ENCODE results near the gene TUT4.

TUT4 gene

DNA sequence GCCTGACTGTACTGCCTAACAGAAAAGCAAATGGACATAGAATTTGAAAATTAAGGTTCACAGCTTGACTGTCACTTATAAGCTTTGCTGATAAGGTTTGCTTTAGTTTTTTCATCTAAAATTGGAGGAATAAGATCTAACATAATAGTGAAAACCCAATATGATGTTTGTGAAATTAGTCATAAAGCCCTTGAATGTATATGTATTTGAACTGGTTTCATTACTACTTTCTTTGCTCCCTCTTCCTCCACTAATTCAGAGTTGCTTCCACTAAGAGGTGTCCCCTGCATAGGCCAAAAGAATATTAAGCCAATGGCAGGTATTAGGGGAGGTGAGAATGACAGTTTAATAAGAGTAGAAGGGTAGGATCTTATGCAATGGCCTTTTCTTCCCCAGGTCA lies 137.9 kb downstream of the TUT4 start:
- H3K27ac ChIP-seq: no peak overlapping the region
- TF ChIP-seq ZFX (IDR thresholded peaks at IDR 0.05): no peak
- TF ChIP-seq, protein P1, sequence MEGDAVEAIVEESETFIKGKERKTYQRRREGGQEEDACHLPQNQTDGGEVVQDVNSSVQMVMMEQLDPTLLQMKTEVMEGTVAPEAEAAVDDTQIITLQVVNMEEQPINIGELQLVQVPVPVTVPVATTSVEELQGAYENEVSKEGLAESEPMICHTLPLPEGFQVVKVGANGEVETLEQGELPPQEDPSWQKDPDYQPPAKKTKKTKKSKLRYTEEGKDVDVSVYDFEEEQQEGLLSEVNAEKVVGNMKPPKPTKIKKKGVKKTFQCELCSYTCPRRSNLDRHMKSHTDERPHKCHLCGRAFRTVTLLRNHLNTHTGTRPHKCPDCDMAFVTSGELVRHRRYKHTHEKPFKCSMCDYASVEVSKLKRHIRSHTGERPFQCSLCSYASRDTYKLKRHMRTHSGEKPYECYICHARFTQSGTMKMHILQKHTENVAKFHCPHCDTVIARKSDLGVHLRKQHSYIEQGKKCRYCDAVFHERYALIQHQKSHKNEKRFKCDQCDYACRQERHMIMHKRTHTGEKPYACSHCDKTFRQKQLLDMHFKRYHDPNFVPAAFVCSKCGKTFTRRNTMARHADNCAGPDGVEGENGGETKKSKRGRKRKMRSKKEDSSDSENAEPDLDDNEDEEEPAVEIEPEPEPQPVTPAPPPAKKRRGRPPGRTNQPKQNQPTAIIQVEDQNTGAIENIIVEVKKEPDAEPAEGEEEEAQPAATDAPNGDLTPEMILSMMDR (conservative IDR thresholded peaks at IDR 0.05): no peak

DNA sequence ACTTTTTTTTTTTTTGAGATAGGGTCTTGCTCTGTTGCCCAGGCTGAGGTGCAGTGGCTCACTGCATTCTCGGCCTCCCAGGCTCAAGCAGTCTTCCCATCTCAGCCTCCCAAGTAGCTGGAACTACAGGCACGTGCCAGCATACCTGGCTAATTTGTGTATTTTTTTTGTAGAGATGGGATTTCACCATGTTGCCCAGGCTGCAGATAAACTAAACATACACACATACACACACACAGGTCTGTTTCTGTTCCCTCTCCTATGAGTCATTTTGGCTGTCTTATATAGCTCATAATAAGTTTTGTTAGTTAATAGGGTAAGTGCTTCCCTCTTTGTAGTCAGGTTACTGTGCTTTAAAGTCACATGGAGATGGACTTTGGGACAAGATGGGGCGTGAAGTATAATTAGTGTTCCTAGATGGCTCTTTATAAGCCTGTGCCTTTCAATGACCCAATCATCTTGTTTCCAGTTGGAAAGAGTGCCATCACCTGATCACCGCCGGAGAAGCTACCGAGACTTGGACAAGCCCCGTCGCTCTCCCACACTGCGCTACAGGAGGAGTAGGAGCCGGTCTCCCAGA lies 139.4 kb downstream of the TUT4 start:
- H3K27ac ChIP-seq: no peak overlapping the region
- no peak for TF ChIP-seq ZFX (IDR thresholded peaks at IDR 0.05)
- TF ChIP-seq, protein P1 (conservative IDR thresholded peaks at IDR 0.05): no peak

DNA sequence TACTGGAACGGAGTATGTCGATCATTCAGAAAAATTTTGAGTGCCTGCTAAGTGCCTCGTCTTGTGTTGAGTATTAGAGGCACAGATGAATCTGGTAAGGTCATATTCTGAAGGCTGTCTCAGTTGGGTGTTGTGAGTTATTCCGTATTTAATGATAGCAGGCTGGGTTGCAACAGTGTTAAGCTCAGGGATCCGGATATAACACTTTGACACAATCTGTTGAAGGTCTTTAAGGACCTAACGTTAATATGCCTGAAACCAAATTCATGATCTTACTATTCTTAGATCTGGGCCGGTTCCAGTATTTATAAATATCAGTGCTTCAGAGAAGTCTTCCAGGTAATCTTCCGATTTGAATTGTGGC lies 147.9 kb downstream of the TUT4 start:
- no peak for TF ChIP-seq ZFX (IDR thresholded peaks at IDR 0.05)
- TF ChIP-seq, protein P1 (conservative IDR thresholded peaks at IDR 0.05): peak; percentile 57
- peak overlapping the region; percentile 95 for H3K27ac ChIP-seq

DNA sequence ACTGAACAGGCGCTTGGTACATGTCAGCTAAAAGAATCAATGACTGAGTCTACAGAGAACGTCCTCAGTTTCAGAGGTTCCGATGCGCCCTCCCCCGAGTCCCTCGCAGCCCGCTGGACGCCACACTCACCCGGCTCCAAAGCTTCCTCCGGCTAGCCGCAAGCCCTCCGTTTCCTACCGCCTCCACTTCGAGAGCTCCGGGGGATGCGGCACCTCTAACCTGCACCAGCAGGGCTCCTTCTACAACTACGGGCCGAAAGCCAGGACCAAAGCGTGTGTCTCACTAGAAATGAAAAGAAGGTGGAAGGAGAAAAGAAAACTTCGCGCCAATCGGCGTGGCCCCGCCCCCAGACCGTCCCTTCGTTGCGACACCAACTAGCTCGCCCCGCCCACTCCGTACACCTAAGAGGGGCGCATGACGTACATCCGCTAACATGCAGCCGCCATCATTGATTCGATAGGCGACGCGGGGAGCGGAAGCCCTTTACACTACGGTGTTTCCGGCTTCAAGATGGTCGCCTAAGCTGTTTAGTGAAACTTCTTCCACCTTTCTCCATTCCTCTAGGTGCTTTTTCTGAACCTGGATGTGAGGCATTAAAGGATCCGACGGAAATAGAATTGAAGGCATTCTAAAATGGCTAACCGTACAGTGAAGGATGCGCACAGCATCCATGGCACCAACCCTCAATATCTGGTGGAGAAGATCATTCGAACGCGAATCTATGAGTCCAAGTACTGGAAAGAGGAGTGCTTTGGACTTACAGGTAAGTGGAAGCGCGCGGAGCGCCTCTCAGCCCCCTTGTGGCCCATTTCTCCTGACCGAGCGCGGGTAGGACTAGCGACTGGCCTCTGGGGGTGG lies 148.5 kb downstream of the TUT4 start, which contains the start of the genes ORC1 and PRPF38A:
Gene ORC1, minus strand, starts transcription at position 308 of the 859 bp plus-strand sequence. CDS start 2,200 bp downstream, outside the sequence.
Gene PRPF38A, plus strand, starts transcription at position 487 of the 859 bp plus-strand sequence. Its CDS starts 148 bp downstream, at position 635.
- TF ChIP-seq, protein P1 (conservative IDR thresholded peaks at IDR 0.05): peak; percentile 77
- TF ChIP-seq ZFX (IDR thresholded peaks at IDR 0.05): no peak
- H3K27ac ChIP-seq: peak within 1 kb of the TSS; percentile 95

DNA sequence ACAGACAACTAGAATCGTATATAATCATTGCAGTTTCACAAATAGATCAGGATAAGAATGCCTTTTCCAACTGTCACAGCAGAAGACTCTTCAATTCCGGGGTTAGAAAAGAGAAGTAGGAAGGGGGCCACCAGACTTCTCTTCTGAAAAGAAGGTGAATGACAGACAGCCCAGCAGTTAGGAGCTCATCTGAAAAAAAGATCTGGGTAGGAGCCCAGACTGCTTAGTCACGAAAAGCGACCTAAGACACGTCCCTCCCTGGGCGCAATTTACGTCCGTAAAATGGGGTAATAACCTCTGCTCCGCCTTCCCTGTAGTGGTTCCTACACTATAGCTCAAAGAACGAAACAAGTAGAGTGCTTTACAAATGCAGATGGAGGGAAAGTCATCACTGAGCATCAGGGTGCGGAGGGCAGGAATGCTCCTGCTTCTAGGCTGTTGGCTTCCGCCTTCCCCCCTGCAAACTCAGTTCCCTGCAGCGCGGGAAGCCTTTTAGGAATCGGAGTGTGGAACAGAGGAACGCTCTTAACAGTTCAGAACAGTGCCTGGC lies 149.3 kb downstream of the TUT4 start:
- no peak for TF ChIP-seq ZFX (IDR thresholded peaks at IDR 0.05)
- TF ChIP-seq, protein P1 (conservative IDR thresholded peaks at IDR 0.05): no peak
- peak overlapping the region; percentile 95 for H3K27ac ChIP-seq

DNA sequence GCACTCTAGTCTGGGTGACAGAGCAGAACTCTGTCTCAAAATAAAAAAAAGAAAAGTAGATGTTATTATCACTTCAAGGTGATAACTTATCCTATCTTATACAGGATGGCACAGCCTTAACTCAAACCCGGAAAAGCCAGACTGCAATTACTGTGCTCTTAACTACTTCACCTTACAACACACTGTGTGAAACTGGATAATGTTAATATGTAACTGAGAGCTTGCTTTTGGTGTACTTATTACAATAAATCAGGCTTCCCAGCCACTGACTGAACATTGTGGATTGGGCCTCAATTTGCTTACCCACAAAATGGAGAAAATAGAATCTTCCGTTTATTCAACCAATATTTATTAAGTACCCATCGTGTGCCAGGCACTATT lies 150.0 kb downstream of the TUT4 start:
- no peak for TF ChIP-seq ZFX (IDR thresholded peaks at IDR 0.05)
- TF ChIP-seq, protein P1 (conservative IDR thresholded peaks at IDR 0.05): no peak
- H3K27ac ChIP-seq: 0 out of 2 replicates have a peak overlapping the region, but pooled peaks have one; percentile 12

DNA sequence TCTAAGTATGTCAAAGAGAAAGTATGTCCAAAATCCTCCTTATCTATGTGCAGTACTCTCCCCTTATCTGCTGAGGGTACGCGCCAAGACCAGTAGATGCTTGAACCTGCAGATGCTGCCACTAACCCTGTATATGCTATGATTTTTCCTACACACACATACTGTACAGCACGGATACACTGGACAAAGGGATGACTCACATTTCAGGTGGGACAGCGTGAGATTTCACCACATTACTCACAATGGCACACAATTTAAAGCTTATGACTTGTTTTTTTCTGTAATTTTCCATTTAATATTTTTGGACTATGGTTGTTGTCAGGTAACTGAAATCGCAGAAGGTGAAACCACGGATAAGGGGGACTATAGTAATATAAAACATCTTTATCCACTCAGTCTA lies 152.8 kb downstream of the TUT4 start:
- H3K27ac ChIP-seq: no peak overlapping the region

More for the DNA sequence above, 152.8 kb downstream of the TUT4 start:
- TF ChIP-seq, protein P1 (conservative IDR thresholded peaks at IDR 0.05): no peak
- TF ChIP-seq ZFX (IDR thresholded peaks at IDR 0.05): no peak

All from C4-2B (cell line).